Measurements from ENCODE around the gene ADI1.

ADI1 gene

DNA sequence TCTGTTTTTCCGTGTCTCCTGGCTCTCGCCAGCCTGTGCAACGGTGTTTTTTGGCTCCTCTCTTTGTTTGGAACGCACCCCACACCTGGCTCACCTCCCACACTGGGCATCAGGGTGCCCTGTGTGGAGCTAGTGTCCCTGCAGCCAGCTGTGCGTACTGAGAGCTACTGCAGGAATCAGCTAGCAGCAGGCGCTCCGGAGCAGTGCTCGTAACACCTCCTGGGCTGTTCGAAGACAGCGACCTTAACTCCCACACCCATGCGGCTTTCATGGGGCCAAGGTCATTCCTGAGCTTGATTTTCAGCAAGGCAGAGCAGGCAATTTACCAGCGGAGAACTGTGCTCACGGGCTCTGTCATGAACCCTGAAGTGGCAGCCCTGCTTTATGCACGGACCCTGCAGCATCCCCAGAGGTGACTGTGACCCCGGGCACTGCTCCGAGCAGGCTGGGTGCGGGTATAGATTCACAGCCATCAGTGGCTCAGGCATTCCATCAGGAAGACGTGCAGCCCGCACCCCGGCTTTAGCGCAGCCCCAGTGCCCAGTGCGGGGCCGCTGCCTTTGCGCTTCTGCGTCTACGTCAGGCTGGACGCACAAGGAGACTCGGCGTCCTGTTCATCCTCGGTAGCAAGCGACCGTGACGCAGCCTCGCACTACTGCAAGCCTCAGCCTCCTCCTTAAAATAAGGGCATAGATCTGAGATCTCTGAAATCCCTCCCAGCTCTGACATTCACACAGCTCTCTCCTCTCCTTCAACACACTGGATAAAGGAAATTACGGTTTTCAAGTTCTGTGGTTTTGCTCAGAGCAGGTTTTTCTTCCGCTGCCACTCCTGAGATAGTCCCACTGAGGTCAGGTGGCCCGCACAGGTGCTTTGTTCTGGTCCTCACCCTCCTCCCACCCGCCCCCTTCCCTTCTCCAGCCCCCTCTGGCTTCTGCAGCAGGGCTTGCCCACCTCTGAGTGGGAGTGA is 58.2 kb downstream of the ADI1 start:
- TF ChIP-seq FOXP2 (optimal IDR thresholded peaks at IDR 0.05; ENCODE audit: borderline replicate concordance, extremely low read depth, extremely low read length, insufficient read depth) = no peak
- no peak for TF ChIP-seq SIN3A (IDR thresholded peaks at IDR 0.05; ENCODE audit: borderline replicate concordance, insufficient read depth, low read length)
- no peak for TF ChIP-seq TAF1 (IDR thresholded peaks at IDR 0.05; ENCODE audit: borderline replicate concordance, insufficient read depth, low read length)
- TF ChIP-seq POLR2AphosphoS5 (IDR thresholded peaks at IDR 0.05; ENCODE audit: low read depth, low read length) = no peak
- TF ChIP-seq, protein P1, sequence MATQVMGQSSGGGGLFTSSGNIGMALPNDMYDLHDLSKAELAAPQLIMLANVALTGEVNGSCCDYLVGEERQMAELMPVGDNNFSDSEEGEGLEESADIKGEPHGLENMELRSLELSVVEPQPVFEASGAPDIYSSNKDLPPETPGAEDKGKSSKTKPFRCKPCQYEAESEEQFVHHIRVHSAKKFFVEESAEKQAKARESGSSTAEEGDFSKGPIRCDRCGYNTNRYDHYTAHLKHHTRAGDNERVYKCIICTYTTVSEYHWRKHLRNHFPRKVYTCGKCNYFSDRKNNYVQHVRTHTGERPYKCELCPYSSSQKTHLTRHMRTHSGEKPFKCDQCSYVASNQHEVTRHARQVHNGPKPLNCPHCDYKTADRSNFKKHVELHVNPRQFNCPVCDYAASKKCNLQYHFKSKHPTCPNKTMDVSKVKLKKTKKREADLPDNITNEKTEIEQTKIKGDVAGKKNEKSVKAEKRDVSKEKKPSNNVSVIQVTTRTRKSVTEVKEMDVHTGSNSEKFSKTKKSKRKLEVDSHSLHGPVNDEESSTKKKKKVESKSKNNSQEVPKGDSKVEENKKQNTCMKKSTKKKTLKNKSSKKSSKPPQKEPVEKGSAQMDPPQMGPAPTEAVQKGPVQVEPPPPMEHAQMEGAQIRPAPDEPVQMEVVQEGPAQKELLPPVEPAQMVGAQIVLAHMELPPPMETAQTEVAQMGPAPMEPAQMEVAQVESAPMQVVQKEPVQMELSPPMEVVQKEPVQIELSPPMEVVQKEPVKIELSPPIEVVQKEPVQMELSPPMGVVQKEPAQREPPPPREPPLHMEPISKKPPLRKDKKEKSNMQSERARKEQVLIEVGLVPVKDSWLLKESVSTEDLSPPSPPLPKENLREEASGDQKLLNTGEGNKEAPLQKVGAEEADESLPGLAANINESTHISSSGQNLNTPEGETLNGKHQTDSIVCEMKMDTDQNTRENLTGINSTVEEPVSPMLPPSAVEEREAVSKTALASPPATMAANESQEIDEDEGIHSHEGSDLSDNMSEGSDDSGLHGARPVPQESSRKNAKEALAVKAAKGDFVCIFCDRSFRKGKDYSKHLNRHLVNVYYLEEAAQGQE (IDR thresholded peaks at IDR 0.05; ENCODE audit: insufficient read depth in 1 of 2, low read depth in 2 of 2, low read length in 2 of 2) = no peak

DNA sequence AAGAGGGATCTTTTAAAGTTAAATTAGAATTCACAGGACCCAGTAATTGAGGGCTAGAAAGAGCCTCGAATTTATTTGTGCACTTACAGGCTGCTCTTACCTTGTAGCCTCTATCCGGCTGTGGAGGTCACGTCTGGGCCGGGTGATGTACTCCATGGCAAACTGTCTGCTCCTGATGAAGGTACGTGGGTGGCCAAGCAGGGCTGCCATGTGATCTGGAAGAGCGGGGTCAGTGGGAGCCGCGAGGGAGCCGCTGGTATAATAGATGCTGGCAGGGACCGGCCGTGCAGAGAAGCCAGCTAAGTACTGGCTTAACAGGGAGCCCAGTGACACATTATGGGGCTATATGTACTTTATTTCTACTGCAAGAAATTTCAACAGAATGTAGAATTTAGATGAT is 59.2 kb downstream of the ADI1 start:
- TF ChIP-seq TAF1 (IDR thresholded peaks at IDR 0.05; ENCODE audit: borderline replicate concordance, insufficient read depth, low read length) (no peak), FOXP2 (optimal IDR thresholded peaks at IDR 0.05; ENCODE audit: borderline replicate concordance, extremely low read depth, extremely low read length, insufficient read depth) (no peak), SIN3A (IDR thresholded peaks at IDR 0.05; ENCODE audit: borderline replicate concordance, insufficient read depth, low read length) (no peak), POLR2AphosphoS5 (IDR thresholded peaks at IDR 0.05; ENCODE audit: low read depth, low read length) (no peak)
- TF ChIP-seq, protein P1 (IDR thresholded peaks at IDR 0.05; ENCODE audit: insufficient read depth in 1 of 2, low read depth in 2 of 2, low read length in 2 of 2) = no peak

- no peak for TF ChIP-seq SIN3A (IDR thresholded peaks at IDR 0.05; ENCODE audit: borderline replicate concordance, insufficient read depth, low read length)
- no peak for TF ChIP-seq POLR2AphosphoS5 (IDR thresholded peaks at IDR 0.05; ENCODE audit: low read depth, low read length)
- TF ChIP-seq, protein P1 (IDR thresholded peaks at IDR 0.05; ENCODE audit: insufficient read depth in 1 of 2, low read depth in 2 of 2, low read length in 2 of 2) = no peak
- no peak for TF ChIP-seq FOXP2 (optimal IDR thresholded peaks at IDR 0.05; ENCODE audit: borderline replicate concordance, extremely low read depth, extremely low read length, insufficient read depth)
- TF ChIP-seq TAF1 (IDR thresholded peaks at IDR 0.05; ENCODE audit: borderline replicate concordance, insufficient read depth, low read length) = no peak
Measured at GRCh38 chr2:3459185-3460015, 59.9 kb downstream of the ADI1 start.

- no peak for TF ChIP-seq POLR2AphosphoS5 (IDR thresholded peaks at IDR 0.05; ENCODE audit: low read depth, low read length)
- TF ChIP-seq, protein P1 (IDR thresholded peaks at IDR 0.05; ENCODE audit: insufficient read depth in 1 of 2, low read depth in 2 of 2, low read length in 2 of 2) = no peak
- TF ChIP-seq TAF1 (IDR thresholded peaks at IDR 0.05; ENCODE audit: borderline replicate concordance, insufficient read depth, low read length) = no peak
- TF ChIP-seq FOXP2 (optimal IDR thresholded peaks at IDR 0.05; ENCODE audit: borderline replicate concordance, extremely low read depth, extremely low read length, insufficient read depth) = no peak
- TF ChIP-seq SIN3A (IDR thresholded peaks at IDR 0.05; ENCODE audit: borderline replicate concordance, insufficient read depth, low read length) = no peak
Measured at GRCh38 chr2:3458396-3459184, 60.7 kb downstream of the ADI1 start.
